ENCODE results near the gene SLC6A3. TPM values are rescaled to one million over a fixed set of nuclear protein-coding genes. Genes with fewer than 3 reads are reported as not detected.

Gene SLC6A3
- total and polyA plus RNA-seq, 9 of the 15 experiments (the other 6 are each of a cell fraction or from before 2014, with no cell fraction given) = not detected

DNA sequence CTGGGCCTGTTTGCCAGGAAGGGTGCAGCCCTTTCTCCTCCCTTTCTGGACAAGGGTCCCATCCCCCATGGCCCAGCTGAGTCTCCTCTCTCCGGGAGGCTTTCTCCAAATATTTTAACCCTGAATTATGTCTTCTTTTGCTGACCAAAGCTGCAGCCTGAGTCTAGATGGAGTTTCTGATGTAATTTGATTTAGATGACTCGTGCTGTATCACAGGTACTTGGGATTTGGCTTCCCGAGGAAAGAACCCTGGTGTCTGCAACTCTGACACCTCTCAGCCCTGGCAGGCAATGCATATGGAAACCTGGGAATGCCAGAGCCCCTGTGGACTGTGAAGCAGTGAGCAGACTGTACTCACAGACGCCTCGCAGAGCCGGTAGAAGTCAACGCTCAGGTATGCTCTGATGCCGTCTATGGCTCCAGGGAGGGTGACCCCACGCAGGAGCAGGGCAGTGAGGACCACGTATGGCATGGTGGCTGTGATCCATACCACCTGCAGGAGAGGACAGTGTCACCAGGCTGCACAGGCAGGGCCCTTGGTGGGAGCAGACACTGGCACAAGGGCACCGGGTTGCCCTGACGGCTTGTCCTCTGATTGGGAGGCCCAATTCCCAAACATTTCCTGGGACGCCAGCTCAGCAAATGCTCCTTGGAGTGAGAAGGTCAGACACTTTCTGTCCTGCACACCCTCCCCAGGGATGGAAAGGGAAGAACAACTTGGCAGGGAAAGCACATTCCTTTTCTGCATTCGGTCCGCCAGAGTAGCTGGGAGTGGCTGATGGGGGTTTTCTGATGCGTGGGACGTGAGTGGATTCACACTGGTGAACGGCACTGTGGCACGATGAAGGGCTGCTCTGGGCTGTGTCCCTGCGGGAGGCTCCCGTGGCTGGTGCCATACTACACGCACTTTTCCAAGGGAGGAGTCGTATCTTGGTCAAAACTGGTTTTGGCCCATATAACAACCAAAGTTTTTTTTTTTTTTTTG, 24.7 kb downstream of the SLC6A3 start:
- POLR2A ChIA-PET = interaction anchor here (1.0 kb wide), 1 partner anchor 14 kb away, joined by 4 read pairs; no protein-coding TSS in a partner anchor
- TF ChIP-seq, protein P1, sequence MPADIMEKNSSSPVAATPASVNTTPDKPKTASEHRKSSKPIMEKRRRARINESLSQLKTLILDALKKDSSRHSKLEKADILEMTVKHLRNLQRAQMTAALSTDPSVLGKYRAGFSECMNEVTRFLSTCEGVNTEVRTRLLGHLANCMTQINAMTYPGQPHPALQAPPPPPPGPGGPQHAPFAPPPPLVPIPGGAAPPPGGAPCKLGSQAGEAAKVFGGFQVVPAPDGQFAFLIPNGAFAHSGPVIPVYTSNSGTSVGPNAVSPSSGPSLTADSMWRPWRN (IDR thresholded peaks at IDR 0.05; ENCODE audit: low read depth) = no peak
- TF ChIP-seq BMI1 (IDR thresholded peaks at IDR 0.05; ENCODE audit: low read length) = no peak
- no peak for TF ChIP-seq KDM4B (IDR thresholded peaks at IDR 0.05; ENCODE audit: borderline replicate concordance in 2 of 2, low read depth in 1 of 2)
- TF ChIP-seq RB1 (IDR thresholded peaks at IDR 0.05; ENCODE audit: low read depth) = no peak
- no peak for TF ChIP-seq ATF7 (IDR thresholded peaks at IDR 0.05)
- TF ChIP-seq FOS (IDR thresholded peaks at IDR 0.05; ENCODE audit: extremely low read depth, insufficient read length) = no peak
- no peak for TF ChIP-seq SAFB (IDR thresholded peaks at IDR 0.05; ENCODE audit: borderline replicate concordance, low read depth, low read length)
- TF ChIP-seq PTBP1 (IDR thresholded peaks at IDR 0.05; ENCODE audit: low read depth, low read length) = no peak
- TF ChIP-seq ZNF24 (IDR thresholded peaks at IDR 0.05) = no peak
- TF ChIP-seq PTTG1 (tag; IDR thresholded peaks at IDR 0.05; ENCODE audit: low read depth) = no peak
- TF ChIP-seq TAL1 (IDR thresholded peaks at IDR 0.05) = no peak
- no peak for TF ChIP-seq TAF9B (IDR thresholded peaks at IDR 0.05; ENCODE audit: partially characterized antibody)
- TF ChIP-seq KDM1A (IDR thresholded peaks at IDR 0.05) = no peak
- TF ChIP-seq RBFOX2 (IDR thresholded peaks at IDR 0.05; ENCODE audit: low read depth, low read length) = no peak
- no peak for TF ChIP-seq POU5F1 (IDR thresholded peaks at IDR 0.05; ENCODE audit: borderline replicate concordance, low read depth, low read length, partially characterized antibody)
- TF ChIP-seq TEAD2 (tag; IDR thresholded peaks at IDR 0.05) = no peak
- TF ChIP-seq SMARCC2 (IDR thresholded peaks at IDR 0.05; ENCODE audit: low read depth) = no peak
- TF ChIP-seq PHF8 (IDR thresholded peaks at IDR 0.05; ENCODE audit: borderline replicate concordance, low read length) = no peak
- ATAC-seq (no peak), DNase-seq (ENCODE audit: extremely low read depth in 1 of 4, low spot score in 3 of 4) (no peak), FAIRE-seq (no peak)
- WGBS (ENCODE audit: insufficient coverage, low coverage, missing lambda C conversion rate) = under 1% methylated on average over 23 of the region's 23 CpGs
- Histone ChIP-seq H3K4me3 (no peak overlapping the region), H3K9ac (ENCODE audit: insufficient read depth in 1 of 2, low read depth in 2 of 2, low read length in 2 of 2) (no peak overlapping the region), H2AFZ (ENCODE audit: low read depth, low read length) (no peak overlapping the region), H3K9me1 (ENCODE audit: control insufficient read depth, insufficient read depth, low read length) (peaks cover 7% of the 10 kb centered on the region), H3K36me3 (ENCODE audit: control insufficient read depth, insufficient read depth, low read length) (no peaks in the 10 kb centered on the region), H3K27ac (ENCODE audit: extremely low read depth, low read depth, low read length) (no peak overlapping the region), H3K9me3 (replicated peaks; ENCODE audit: control insufficient read depth, insufficient read depth, low read depth, low read length) (no peaks in the 10 kb centered on the region), H3K27me3 (ENCODE audit: control insufficient read depth in 2 of 2, insufficient read depth in 2 of 2, low read length in 2 of 2) (peaks cover 3 to 27% of the 10 kb centered on the region in 2 experiments; a peak in 4 of 5 replicates), H4K20me1 (replicated peaks; ENCODE audit: control insufficient read depth, insufficient read depth, low read length) (peaks cover 17% of the 10 kb centered on the region), H3K4me1 (replicated peaks in 1 of 2; ENCODE audit: control insufficient read depth in 2 of 2, insufficient read depth in 2 of 2, low read length in 2 of 2) (peaks cover 0 to 6% of the 10 kb centered on the region in 2 experiments; a peak in 1 of 5 replicates), H3K4me2 (ENCODE audit: insufficient read depth, low read length) (no peak overlapping the region), H3K79me2 (ENCODE audit: control insufficient read depth, insufficient read depth, low read length) (no peaks in the 10 kb centered on the region)
- intact Hi-C loops (cut with micrococcal nuclease) = no loop called here
- CTCF ChIA-PET (ENCODE audit: low intra/inter-chr PET ratio) = interaction anchor here (0.6 kb wide), 1 partner anchor 8 kb away, joined by 3 read pairs; no protein-coding TSS in a partner anchor
- BruUV-seq (replicated peaks) = no TSS peak
- in situ Hi-C loops (cut with MboI) = no loop called here
